Measurements from ENCODE around the gene RCOR3.

Gene RCOR3

DNA sequence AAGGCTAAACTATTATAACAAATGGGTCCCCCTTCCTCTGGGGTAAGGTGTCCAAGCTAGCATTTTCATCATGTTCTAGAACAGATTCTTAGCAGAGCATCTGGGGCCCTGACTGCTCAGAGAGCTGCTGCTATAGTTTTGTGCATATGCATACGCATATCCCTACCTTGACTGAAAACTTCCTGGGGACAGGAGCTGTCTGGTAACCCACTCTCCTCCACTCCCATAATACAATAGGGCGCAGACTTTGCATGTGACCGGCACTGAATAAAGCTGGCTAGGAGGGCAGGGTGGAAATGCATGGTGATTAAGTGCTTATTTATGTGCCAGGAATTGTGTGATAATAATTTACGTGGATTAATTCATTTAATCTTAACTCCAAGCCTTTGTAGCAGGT, 79.1 kb downstream of the RCOR3 start:
- no peaks in the 10 kb centered on the region for H3K9me3 ChIP-seq (replicated peaks; ENCODE audit: insufficient read depth, low read length)
- H3K4me2 ChIP-seq (ENCODE audit: low read depth, low read length): no peak overlapping the region
- no peak overlapping the region for H2AFZ ChIP-seq (ENCODE audit: low read length)
- H3K4me3 ChIP-seq (ENCODE audit: low read length): no peak overlapping the region
- H3K27ac ChIP-seq (ENCODE audit: low read length): no peak overlapping the region
- H3K9me2 ChIP-seq (replicated peaks; ENCODE audit: insufficient read depth, low read length): no peaks in the 10 kb centered on the region
- H3K9ac ChIP-seq (ENCODE audit: low read length): no peak overlapping the region
- peaks cover 57% of the 10 kb centered on the region for H3K79me2 ChIP-seq (ENCODE audit: low read length)
- H3K27me3 ChIP-seq (replicated peaks; ENCODE audit: insufficient read depth, low read length): no peaks in the 10 kb centered on the region
- H4K20me1 ChIP-seq (ENCODE audit: insufficient read depth, low read length): no peaks in the 10 kb centered on the region
- H3K36me3 ChIP-seq (replicated peaks; ENCODE audit: insufficient read depth, low read length): no peaks in the 10 kb centered on the region
- DNase-seq: no peak
- H3F3A ChIP-seq (ENCODE audit: insufficient read depth, low read length): peaks cover 22% of the 10 kb centered on the region
- TF ChIP-seq EZH2phosphoT487 (IDR thresholded peaks at IDR 0.05; ENCODE audit: low read length) (no peak), EZH2 (optimal IDR thresholded peaks at IDR 0.05; ENCODE audit: low read depth, low read length) (no peak)
- TF ChIP-seq, protein P1, sequence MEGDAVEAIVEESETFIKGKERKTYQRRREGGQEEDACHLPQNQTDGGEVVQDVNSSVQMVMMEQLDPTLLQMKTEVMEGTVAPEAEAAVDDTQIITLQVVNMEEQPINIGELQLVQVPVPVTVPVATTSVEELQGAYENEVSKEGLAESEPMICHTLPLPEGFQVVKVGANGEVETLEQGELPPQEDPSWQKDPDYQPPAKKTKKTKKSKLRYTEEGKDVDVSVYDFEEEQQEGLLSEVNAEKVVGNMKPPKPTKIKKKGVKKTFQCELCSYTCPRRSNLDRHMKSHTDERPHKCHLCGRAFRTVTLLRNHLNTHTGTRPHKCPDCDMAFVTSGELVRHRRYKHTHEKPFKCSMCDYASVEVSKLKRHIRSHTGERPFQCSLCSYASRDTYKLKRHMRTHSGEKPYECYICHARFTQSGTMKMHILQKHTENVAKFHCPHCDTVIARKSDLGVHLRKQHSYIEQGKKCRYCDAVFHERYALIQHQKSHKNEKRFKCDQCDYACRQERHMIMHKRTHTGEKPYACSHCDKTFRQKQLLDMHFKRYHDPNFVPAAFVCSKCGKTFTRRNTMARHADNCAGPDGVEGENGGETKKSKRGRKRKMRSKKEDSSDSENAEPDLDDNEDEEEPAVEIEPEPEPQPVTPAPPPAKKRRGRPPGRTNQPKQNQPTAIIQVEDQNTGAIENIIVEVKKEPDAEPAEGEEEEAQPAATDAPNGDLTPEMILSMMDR (IDR thresholded peaks at IDR 0.05; ENCODE audit: low read length): no peak
- peaks cover 64% of the 10 kb centered on the region for H3K4me1 ChIP-seq (ENCODE audit: low read length)

DNA sequence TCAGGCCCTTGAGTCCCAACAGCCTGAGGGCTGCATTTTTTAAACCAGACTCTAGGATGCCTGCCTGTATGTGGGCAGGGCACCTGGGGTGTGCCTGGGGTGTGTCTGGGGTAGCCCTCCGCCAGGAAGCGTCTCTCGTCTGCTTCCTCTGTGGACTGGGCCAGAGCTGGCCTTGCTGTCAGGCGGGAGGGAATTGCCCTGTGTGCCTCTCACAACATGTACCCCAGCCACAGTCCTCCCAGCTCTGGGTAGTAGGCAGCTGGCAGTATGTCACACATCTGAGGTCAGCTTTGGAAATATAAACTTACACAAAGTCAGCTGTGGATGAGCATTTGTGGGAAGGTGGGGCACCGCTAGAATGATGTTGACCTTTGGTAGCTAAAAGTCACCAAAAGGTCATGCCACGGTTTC, 80.5 kb downstream of the RCOR3 start:
- Histone ChIP-seq H3K4me1 (ENCODE audit: low read length) (peaks cover 57% of the 10 kb centered on the region), H3K79me2 (ENCODE audit: low read length) (peaks cover 57% of the 10 kb centered on the region), H3K9ac (ENCODE audit: low read length) (no peak overlapping the region), H3K4me3 (ENCODE audit: low read length) (no peak overlapping the region), H3K27me3 (replicated peaks; ENCODE audit: insufficient read depth, low read length) (no peaks in the 10 kb centered on the region), H3K9me2 (replicated peaks; ENCODE audit: insufficient read depth, low read length) (no peaks in the 10 kb centered on the region), H3K36me3 (replicated peaks; ENCODE audit: insufficient read depth, low read length) (no peaks in the 10 kb centered on the region), H3K9me3 (replicated peaks; ENCODE audit: insufficient read depth, low read length) (no peaks in the 10 kb centered on the region), H3K27ac (ENCODE audit: low read length) (no peak overlapping the region), H2AFZ (ENCODE audit: low read length) (no peak overlapping the region), H3K4me2 (ENCODE audit: low read depth, low read length) (no peak overlapping the region), H4K20me1 (ENCODE audit: insufficient read depth, low read length) (no peaks in the 10 kb centered on the region), H3F3A (ENCODE audit: insufficient read depth, low read length) (peaks cover 22% of the 10 kb centered on the region)
- DNase-seq: no peak
- no peak for TF ChIP-seq EZH2 (optimal IDR thresholded peaks at IDR 0.05; ENCODE audit: low read depth, low read length)
- TF ChIP-seq, protein P1 (IDR thresholded peaks at IDR 0.05; ENCODE audit: low read length): no peak
- no peak for TF ChIP-seq EZH2phosphoT487 (IDR thresholded peaks at IDR 0.05; ENCODE audit: low read length)

DNA sequence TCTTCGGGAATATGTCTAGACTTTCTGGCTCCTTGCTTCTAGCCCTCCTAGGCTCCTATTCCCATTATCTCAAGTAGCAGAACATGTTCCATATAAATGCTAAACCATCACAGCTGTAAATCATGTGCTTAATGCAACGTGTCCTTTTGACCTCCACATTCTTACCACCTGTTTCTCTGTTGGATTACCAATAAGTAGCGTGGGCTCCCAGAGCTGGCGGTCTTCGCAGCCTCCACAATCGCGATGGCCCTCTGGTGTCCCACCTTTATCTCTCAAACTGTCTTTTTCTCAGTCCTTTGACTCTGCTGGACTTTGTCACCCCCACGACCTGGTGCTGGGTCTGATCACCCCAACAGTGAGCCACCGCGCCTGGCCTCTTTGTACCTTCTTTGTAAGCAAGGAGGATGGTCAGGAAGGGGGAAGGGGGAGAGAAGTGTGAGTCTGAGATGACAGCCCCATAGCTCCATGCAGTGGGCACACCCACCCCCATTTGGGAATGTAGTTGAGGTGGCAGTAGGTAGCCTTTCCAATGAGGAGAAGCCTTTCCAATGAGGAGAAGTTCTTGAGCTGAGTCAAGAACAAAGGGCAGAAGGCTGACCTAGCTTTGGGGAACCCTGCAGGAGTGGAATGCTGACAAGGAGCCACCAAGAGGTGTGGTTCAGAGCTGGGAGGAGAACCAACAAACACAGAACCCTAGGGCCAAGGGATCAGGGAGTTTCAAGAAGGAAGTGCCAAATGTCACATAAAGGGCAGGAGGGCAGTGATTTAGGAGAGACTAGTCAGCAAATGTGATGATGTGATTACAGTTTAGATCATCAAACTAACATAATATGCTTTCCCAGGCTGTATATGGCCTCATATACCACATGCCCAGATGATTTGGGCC, 81.7 kb downstream of the RCOR3 start:
- Histone ChIP-seq H3K36me3 (replicated peaks; ENCODE audit: insufficient read depth, low read length) (no peaks in the 10 kb centered on the region), H4K20me1 (ENCODE audit: insufficient read depth, low read length) (no peaks in the 10 kb centered on the region), H3K27me3 (replicated peaks; ENCODE audit: insufficient read depth, low read length) (no peaks in the 10 kb centered on the region), H3K9ac (ENCODE audit: low read length) (no peak overlapping the region), H2AFZ (ENCODE audit: low read length) (no peak overlapping the region), H3K79me2 (ENCODE audit: low read length) (peaks cover 58% of the 10 kb centered on the region), H3K4me3 (ENCODE audit: low read length) (no peak overlapping the region), H3K27ac (ENCODE audit: low read length) (no peak overlapping the region), H3K4me1 (ENCODE audit: low read length) (peaks cover 46% of the 10 kb centered on the region), H3F3A (ENCODE audit: insufficient read depth, low read length) (peaks cover 10% of the 10 kb centered on the region), H3K9me2 (replicated peaks; ENCODE audit: insufficient read depth, low read length) (no peaks in the 10 kb centered on the region), H3K4me2 (ENCODE audit: low read depth, low read length) (peak overlapping the region; percentile 15; the same call in 1 of the 2 replicates), H3K9me3 (replicated peaks; ENCODE audit: insufficient read depth, low read length) (no peaks in the 10 kb centered on the region)
- TF ChIP-seq EZH2phosphoT487 (IDR thresholded peaks at IDR 0.05; ENCODE audit: low read length) (no peak), EZH2 (optimal IDR thresholded peaks at IDR 0.05; ENCODE audit: low read depth, low read length) (no peak)
- TF ChIP-seq, protein P1 (IDR thresholded peaks at IDR 0.05; ENCODE audit: low read length): no peak
- DNase-seq: peak; percentile 43

Data from MM.1S (cell line).